Measurements from ENCODE around the gene SLC24A5. TPM values are rescaled to one million over a fixed set of nuclear protein-coding genes. Genes with fewer than 3 reads are reported as not detected.

The SLC24A5 gene
- total and polyA plus RNA-seq, 9 of the 15 experiments (the other 6 are each of a cell fraction or from before 2014, with no cell fraction given) = not detected

GRCh38 chr15:48087844-48088243, 32.9 kb upstream of the SLC24A5 start:
- H3K27ac ChIP-seq (ENCODE audit: extremely low read depth, low read depth, low read length) = no peak overlapping the region
- H3K79me2 ChIP-seq (ENCODE audit: control insufficient read depth, insufficient read depth, low read length) = no peaks in the 10 kb centered on the region
- in situ Hi-C loops (cut with MboI) (no loop called here), intact Hi-C loops (cut with micrococcal nuclease) (no loop called here)
- no peaks in the 10 kb centered on the region for H4K20me1 ChIP-seq (replicated peaks; ENCODE audit: control insufficient read depth, insufficient read depth, low read length)
- BruUV-seq (replicated peaks) = no TSS peak
- H3K4me2 ChIP-seq (ENCODE audit: insufficient read depth, low read length) = no peak overlapping the region
- DNase-seq (ENCODE audit: extremely low read depth in 1 of 4, low spot score in 3 of 4) (no peak), ATAC-seq (no peak), FAIRE-seq (no peak)
- H3K4me3 ChIP-seq = no peak overlapping the region
- H3K36me3 ChIP-seq (ENCODE audit: control insufficient read depth, insufficient read depth, low read length) = no peaks in the 10 kb centered on the region
- no peak for TF ChIP-seq DLX4 (CRISPR knock-in tag; IDR thresholded peaks at IDR 0.05)
- TF ChIP-seq GATAD2A (IDR thresholded peaks at IDR 0.05) = no peak
- no peak for TF ChIP-seq ZBTB7A (IDR thresholded peaks at IDR 0.05; ENCODE audit: borderline replicate concordance, control insufficient read depth, low read depth, low read length)
- TF ChIP-seq ZBTB9 (CRISPR knock-in tag; IDR thresholded peaks at IDR 0.05) = no peak
- no peak for TF ChIP-seq MTF1 (CRISPR knock-in tag; IDR thresholded peaks at IDR 0.05; ENCODE audit: borderline replicate concordance)
- TF ChIP-seq, protein P1, sequence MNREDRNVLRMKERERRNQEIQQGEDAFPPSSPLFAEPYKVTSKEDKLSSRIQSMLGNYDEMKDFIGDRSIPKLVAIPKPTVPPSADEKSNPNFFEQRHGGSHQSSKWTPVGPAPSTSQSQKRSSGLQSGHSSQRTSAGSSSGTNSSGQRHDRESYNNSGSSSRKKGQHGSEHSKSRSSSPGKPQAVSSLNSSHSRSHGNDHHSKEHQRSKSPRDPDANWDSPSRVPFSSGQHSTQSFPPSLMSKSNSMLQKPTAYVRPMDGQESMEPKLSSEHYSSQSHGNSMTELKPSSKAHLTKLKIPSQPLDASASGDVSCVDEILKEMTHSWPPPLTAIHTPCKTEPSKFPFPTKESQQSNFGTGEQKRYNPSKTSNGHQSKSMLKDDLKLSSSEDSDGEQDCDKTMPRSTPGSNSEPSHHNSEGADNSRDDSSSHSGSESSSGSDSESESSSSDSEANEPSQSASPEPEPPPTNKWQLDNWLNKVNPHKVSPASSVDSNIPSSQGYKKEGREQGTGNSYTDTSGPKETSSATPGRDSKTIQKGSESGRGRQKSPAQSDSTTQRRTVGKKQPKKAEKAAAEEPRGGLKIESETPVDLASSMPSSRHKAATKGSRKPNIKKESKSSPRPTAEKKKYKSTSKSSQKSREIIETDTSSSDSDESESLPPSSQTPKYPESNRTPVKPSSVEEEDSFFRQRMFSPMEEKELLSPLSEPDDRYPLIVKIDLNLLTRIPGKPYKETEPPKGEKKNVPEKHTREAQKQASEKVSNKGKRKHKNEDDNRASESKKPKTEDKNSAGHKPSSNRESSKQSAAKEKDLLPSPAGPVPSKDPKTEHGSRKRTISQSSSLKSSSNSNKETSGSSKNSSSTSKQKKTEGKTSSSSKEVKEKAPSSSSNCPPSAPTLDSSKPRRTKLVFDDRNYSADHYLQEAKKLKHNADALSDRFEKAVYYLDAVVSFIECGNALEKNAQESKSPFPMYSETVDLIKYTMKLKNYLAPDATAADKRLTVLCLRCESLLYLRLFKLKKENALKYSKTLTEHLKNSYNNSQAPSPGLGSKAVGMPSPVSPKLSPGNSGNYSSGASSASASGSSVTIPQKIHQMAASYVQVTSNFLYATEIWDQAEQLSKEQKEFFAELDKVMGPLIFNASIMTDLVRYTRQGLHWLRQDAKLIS (CRISPR knock-in tag; IDR thresholded peaks at IDR 0.05) = no peak
- TF ChIP-seq ZNF696 (CRISPR knock-in tag; conservative IDR thresholded peaks at IDR 0.05) = no peak
- ChIA-PET POLR2A (no interaction called here), CTCF (ENCODE audit: low intra/inter-chr PET ratio) (no interaction called here)
- no peaks in the 10 kb centered on the region for H3K9me3 ChIP-seq (replicated peaks; ENCODE audit: control insufficient read depth, insufficient read depth, low read depth, low read length)
- no peak overlapping the region for H3K9ac ChIP-seq (ENCODE audit: insufficient read depth in 1 of 2, low read depth in 2 of 2, low read length in 2 of 2)
- no peaks in the 10 kb centered on the region for H3K4me1 ChIP-seq (replicated peaks in 1 of 2; ENCODE audit: control insufficient read depth in 2 of 2, insufficient read depth in 2 of 2, low read length in 2 of 2)
- H3K9me1 ChIP-seq (ENCODE audit: control insufficient read depth, insufficient read depth, low read length) = no peaks in the 10 kb centered on the region
- WGBS (ENCODE audit: insufficient coverage, low coverage, missing lambda C conversion rate) = 8% methylated on average over 3 of the region's 3 CpGs
- H2AFZ ChIP-seq (ENCODE audit: low read depth, low read length) = no peak overlapping the region
- no peaks in the 10 kb centered on the region for H3K27me3 ChIP-seq (ENCODE audit: control insufficient read depth in 2 of 2, insufficient read depth in 2 of 2, low read length in 2 of 2)

Data from K562 (cell line).